HepG2 (cell line): ENCODE data around the gene FCN3. TPM values are rescaled to one million over a fixed set of nuclear protein-coding genes. Genes with fewer than 3 reads are reported as not detected.
A peak's percentile ranks its signal among the peaks of the same experiment; 100 is the strongest.

Experiments
- GZF1 ChIP-seq: sonication (generic); formaldehyde crosslinking; IDR thresholded peaks from 2 replicates; pipeline ENCODE4 v1.5.1; 2020; ENCODE audit warnings: mild to moderate bottlenecking, missing genetic modification reagents
- HNRNPLL ChIP-seq: fragments of 200-400 bp; formaldehyde crosslinking; IDR thresholded peaks from 2 replicates; pipeline ENCODE4 v1.6.1; 2017; ENCODE audit warnings: mild to moderate bottlenecking, low read depth, low read length; ENCODE audit not compliant: poor library complexity, severe bottlenecking
- KAT8 ChIP-seq: IDR thresholded peaks from 2 replicates; pipeline ENCODE4 v1.6.1; 2016; ENCODE audit warnings: missing genetic modification reagents, missing compliant biosample characterization
- KLF6 ChIP-seq: IDR thresholded peaks from 2 replicates; pipeline ENCODE4 v1.8.0; 2016; ENCODE audit warnings: missing biosample characterization, missing genetic modification reagents
- MED8 ChIP-seq: sonication (generic); formaldehyde crosslinking; IDR thresholded peaks from 2 replicates; pipeline ENCODE4 v1.8.1; 2023; ENCODE audit warnings: mild to moderate bottlenecking, missing genetic modification reagents; ENCODE audit not compliant: insufficient replicate concordance
- TCF12 ChIP-seq, 2 experiments: fragments of 450-650 bp in 1 of 2; sonication (generic) in 1 of 2; formaldehyde crosslinking in 1 of 2; IDR thresholded peaks; 2 replicates each; pipeline versions ENCODE4 v1.6.1 to v1.8.0; 2017 to 2022; ENCODE audit warnings: antibody characterized with exemption in 1 of 2, mild to moderate bottlenecking in 1 of 2, missing genetic modification reagents in 1 of 2, moderate library complexity in 1 of 2
- TCF7L2 ChIP-seq: IDR thresholded peaks from 2 replicates; pipeline ENCODE4 v1.6.1; 2011; ENCODE audit warnings: mild to moderate bottlenecking, low read depth, low read length, moderate library complexity
- polyA plus RNA-seq, 8 experiments: library from polyadenylated mRNA; depleted of rRNA in 3 of 8; stranded (reverse) in 7 of 8; unstranded in 1 of 8; fragments of >200 nt; fragmentation: Illumina TruSeq in 4 of 8; extraction: Trizol in 4 of 8; gene quantifications; 2 replicates each; pipeline versions ENCODE4 v1.2.1 to v1.2.3, GENCODE V29; 2011 to 2016; ENCODE audit warnings: low read depth in 4 of 8, missing spikeins in 1 of 8, mixed read lengths in 1 of 8; ENCODE audit not compliant: insufficient read depth in 1 of 8
- total RNA-seq, 5 experiments: library from RNA; depleted of rRNA; stranded (reverse); fragments of >200 nt; fragmentation: Illumina TruSeq; extraction: Trizol; gene quantifications; 2 replicates each; pipeline ENCODE4 v1.2.3, GENCODE V29; 2016; ENCODE audit warnings: low read depth in 1 of 5
- TF ChIP-seq, protein P1 (sequence below): sonication (generic); formaldehyde crosslinking; IDR thresholded peaks from 2 replicates; pipeline ENCODE4 v1.4.0; 2020; ENCODE audit warnings: missing genetic modification reagents, borderline replicate concordance
- TF ChIP-seq, protein P2 (sequence below): sonication (generic); formaldehyde crosslinking; IDR thresholded peaks from 2 replicates; pipeline ENCODE4 v1.8.0; 2022; ENCODE audit warnings: missing genetic modification reagents, mild to moderate bottlenecking, moderate library complexity, borderline replicate concordance
- TF ChIP-seq, protein P3 (sequence below): sonication (generic); formaldehyde crosslinking; IDR thresholded peaks from 2 replicates; pipeline ENCODE4 v1.4.0; 2020; ENCODE audit warnings: missing genetic modification reagents, borderline replicate concordance
- TF ChIP-seq, protein P4 (sequence below): sonication (generic); formaldehyde crosslinking; IDR thresholded peaks from 2 replicates; pipeline ENCODE4 v1.8.0; 2022; ENCODE audit warnings: missing genetic modification reagents, low read depth, mild to moderate bottlenecking, borderline replicate concordance
- TF ChIP-seq, protein P5 (sequence below): sonication (generic); formaldehyde crosslinking; IDR thresholded peaks from 2 replicates; pipeline ENCODE4 v1.5.0; 2020; ENCODE audit warnings: mild to moderate bottlenecking, low read depth, missing genetic modification reagents, borderline replicate concordance

The FCN3 gene
- total and polyA plus RNA-seq, 2 of the 13 experiments (the other 11 are each of a cell fraction or from before 2014, with no cell fraction given): not detected

DNA sequence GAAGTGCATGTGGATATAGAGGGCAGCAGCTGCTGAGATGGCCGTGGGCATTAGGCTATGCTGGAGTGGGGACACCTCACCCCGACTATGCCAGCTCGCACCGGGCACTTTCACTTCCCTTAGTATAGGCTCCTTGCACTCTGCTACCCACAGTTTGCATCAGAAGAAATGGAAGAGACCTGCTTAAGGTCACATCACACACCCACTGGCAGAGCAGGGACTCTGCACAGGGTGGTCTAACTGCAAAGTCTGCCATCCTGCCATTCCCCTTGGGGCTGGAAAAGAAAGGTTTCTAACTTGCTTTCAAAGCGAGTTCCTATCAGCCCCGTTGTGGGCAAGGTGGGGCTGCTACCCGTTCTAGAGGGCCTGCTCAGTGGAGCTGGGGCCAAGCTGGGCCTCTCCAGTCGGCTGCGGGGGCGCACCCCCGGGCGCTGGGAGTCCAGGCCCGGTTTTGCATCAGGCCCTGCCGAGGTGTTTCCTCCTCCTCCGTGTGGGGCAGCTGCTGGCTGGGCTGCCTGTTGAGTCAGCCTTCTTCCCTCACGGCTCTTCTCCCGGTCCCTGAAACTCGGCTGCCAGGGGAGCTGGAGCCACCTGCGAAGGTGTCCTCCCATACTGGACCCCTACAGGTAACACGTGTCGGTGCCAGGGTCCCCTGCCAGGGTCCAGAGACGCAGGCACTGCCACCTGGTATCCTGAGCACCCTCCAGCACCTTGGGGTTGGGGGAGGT, 32.9 kb downstream of the FCN3 start, which contains the start of gene SYTL1 (continued):
- TF ChIP-seq, protein P1, sequence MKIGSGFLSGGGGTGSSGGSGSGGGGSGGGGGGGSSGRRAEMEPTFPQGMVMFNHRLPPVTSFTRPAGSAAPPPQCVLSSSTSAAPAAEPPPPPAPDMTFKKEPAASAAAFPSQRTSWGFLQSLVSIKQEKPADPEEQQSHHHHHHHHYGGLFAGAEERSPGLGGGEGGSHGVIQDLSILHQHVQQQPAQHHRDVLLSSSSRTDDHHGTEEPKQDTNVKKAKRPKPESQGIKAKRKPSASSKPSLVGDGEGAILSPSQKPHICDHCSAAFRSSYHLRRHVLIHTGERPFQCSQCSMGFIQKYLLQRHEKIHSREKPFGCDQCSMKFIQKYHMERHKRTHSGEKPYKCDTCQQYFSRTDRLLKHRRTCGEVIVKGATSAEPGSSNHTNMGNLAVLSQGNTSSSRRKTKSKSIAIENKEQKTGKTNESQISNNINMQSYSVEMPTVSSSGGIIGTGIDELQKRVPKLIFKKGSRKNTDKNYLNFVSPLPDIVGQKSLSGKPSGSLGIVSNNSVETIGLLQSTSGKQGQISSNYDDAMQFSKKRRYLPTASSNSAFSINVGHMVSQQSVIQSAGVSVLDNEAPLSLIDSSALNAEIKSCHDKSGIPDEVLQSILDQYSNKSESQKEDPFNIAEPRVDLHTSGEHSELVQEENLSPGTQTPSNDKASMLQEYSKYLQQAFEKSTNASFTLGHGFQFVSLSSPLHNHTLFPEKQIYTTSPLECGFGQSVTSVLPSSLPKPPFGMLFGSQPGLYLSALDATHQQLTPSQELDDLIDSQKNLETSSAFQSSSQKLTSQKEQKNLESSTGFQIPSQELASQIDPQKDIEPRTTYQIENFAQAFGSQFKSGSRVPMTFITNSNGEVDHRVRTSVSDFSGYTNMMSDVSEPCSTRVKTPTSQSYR: no peak
- TF ChIP-seq, protein P2, sequence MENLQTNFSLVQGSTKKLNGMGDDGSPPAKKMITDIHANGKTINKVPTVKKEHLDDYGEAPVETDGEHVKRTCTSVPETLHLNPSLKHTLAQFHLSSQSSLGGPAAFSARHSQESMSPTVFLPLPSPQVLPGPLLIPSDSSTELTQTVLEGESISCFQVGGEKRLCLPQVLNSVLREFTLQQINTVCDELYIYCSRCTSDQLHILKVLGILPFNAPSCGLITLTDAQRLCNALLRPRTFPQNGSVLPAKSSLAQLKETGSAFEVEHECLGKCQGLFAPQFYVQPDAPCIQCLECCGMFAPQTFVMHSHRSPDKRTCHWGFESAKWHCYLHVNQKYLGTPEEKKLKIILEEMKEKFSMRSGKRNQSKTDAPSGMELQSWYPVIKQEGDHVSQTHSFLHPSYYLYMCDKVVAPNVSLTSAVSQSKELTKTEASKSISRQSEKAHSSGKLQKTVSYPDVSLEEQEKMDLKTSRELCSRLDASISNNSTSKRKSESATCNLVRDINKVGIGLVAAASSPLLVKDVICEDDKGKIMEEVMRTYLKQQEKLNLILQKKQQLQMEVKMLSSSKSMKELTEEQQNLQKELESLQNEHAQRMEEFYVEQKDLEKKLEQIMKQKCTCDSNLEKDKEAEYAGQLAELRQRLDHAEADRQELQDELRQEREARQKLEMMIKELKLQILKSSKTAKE (CRISPR knock-in tag): no peak
- TF ChIP-seq, protein P3, sequence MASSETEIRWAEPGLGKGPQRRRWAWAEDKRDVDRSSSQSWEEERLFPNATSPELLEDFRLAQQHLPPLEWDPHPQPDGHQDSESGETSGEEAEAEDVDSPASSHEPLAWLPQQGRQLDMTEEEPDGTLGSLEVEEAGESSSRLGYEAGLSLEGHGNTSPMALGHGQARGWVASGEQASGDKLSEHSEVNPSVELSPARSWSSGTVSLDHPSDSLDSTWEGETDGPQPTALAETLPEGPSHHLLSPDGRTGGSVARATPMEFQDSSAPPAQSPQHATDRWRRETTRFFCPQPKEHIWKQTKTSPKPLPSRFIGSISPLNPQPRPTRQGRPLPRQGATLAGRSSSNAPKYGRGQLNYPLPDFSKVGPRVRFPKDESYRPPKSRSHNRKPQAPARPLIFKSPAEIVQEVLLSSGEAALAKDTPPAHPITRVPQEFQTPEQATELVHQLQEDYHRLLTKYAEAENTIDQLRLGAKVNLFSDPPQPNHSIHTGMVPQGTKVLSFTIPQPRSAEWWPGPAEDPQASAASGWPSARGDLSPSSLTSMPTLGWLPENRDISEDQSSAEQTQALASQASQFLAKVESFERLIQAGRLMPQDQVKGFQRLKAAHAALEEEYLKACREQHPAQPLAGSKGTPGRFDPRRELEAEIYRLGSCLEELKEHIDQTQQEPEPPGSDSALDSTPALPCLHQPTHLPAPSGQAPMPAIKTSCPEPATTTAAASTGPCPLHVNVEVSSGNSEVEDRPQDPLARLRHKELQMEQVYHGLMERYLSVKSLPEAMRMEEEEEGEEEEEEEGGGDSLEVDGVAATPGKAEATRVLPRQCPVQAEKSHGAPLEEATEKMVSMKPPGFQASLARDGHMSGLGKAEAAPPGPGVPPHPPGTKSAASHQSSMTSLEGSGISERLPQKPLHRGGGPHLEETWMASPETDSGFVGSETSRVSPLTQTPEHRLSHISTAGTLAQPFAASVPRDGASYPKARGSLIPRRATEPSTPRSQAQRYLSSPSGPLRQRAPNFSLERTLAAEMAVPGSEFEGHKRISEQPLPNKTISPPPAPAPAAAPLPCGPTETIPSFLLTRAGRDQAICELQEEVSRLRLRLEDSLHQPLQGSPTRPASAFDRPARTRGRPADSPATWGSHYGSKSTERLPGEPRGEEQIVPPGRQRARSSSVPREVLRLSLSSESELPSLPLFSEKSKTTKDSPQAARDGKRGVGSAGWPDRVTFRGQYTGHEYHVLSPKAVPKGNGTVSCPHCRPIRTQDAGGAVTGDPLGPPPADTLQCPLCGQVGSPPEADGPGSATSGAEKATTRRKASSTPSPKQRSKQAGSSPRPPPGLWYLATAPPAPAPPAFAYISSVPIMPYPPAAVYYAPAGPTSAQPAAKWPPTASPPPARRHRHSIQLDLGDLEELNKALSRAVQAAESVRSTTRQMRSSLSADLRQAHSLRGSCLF (CRISPR knock-in tag): no peak
- TF ChIP-seq TCF7L2 (no peak), HNRNPLL (peak; percentile 64), KAT8 (CRISPR knock-in tag) (peak; percentile 72), GZF1 (no peak), MED8 (CRISPR knock-in tag) (no peak), TCF12 (IDR thresholded peaks at IDR 0.05) (no peak), TCF12 (CRISPR knock-in tag; IDR thresholded peaks at IDR 0.05) (no peak), KLF6 (no peak)
- TF ChIP-seq, protein P4, sequence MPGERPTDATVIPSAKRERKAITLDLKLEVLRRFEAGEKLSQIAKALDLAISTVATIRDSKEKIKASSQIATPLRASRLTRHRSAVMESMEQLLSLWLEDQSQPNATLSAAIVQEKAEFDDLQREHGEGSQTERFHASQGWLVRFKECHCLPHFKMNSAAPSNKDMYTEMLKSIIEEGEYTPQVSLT (CRISPR knock-in tag): no peak
- TF ChIP-seq, protein P5, sequence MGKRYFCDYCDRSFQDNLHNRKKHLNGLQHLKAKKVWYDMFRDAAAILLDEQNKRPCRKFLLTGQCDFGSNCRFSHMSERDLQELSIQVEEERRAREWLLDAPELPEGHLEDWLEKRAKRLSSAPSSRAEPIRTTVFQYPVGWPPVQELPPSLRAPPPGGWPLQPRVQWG (CRISPR knock-in tag): no peak
